ENCODE measurements around the gene CRHR1. TPM values are rescaled to one million over a fixed set of nuclear protein-coding genes. Genes with fewer than 3 reads are reported as not detected.
"Not testable (repeated sequence)": the region's sequence is repeated elsewhere in the genome, so short reads cannot be mapped to it uniquely, and the experiment has no call there.

Gene CRHR1
- total RNA-seq, 1 donor = under 0.01 TPM

- DNase-seq (ENCODE audit: low read depth in 2 of 3, low spot score in 2 of 3) = peak in 2 of 3 donors; percentile 26 to 63
Observed at GRCh38 chr17:45857977-45858708, 74.0 kb downstream of the CRHR1 start.

- DNase-seq (ENCODE audit: low read depth in 2 of 3, low spot score in 2 of 3) = no peak
Observed at GRCh38 chr17:45861165-45861564, 77.0 kb downstream of the CRHR1 start.

- DNase-seq (ENCODE audit: low read depth in 2 of 3, low spot score in 2 of 3) = not testable (repeated sequence)
Observed at GRCh38 chr17:45862127-45862526, 78.0 kb downstream of the CRHR1 start.

- DNase-seq (ENCODE audit: low read depth in 2 of 3, low spot score in 2 of 3) = no peak
Observed at GRCh38 chr17:45863857-45864654, 79.9 kb downstream of the CRHR1 start.

- no peak for DNase-seq (ENCODE audit: low read depth in 2 of 3, low spot score in 2 of 3)
Observed at GRCh38 chr17:45867171-45867570, 83.1 kb downstream of the CRHR1 start.

- no peak for DNase-seq (ENCODE audit: low read depth in 2 of 3, low spot score in 2 of 3)
Observed at GRCh38 chr17:45867702-45868101, 83.6 kb downstream of the CRHR1 start.

- no peak for DNase-seq (ENCODE audit: low read depth in 2 of 3, low spot score in 2 of 3)
Observed at GRCh38 chr17:45868276-45868675, 84.2 kb downstream of the CRHR1 start.

- DNase-seq (ENCODE audit: low read depth in 2 of 3, low spot score in 2 of 3) = no peak
Observed at GRCh38 chr17:45869676-45870341, 85.7 kb downstream of the CRHR1 start.

- no peak for DNase-seq (ENCODE audit: low read depth in 2 of 3, low spot score in 2 of 3)
Observed at GRCh38 chr17:45870342-45870974, 86.3 kb downstream of the CRHR1 start.

GRCh38 chr17:45871718-45872117, 87.6 kb downstream of the CRHR1 start:
- no peak for DNase-seq (ENCODE audit: low read depth in 2 of 3, low spot score in 2 of 3)

- DNase-seq (ENCODE audit: low read depth in 2 of 3, low spot score in 2 of 3) = peak in 1 of 3 donors; percentile 50
Observed at GRCh38 chr17:45873728-45874127, 89.6 kb downstream of the CRHR1 start.

- no peak for DNase-seq (ENCODE audit: low read depth in 2 of 3, low spot score in 2 of 3)
Observed at GRCh38 chr17:45874151-45874550, 90.0 kb downstream of the CRHR1 start.

GRCh38 chr17:45876539-45876938, 92.4 kb downstream of the CRHR1 start:
- DNase-seq (ENCODE audit: low read depth in 2 of 3, low spot score in 2 of 3) = no peak

- no peak for DNase-seq (ENCODE audit: low read depth in 2 of 3, low spot score in 2 of 3)
Observed at GRCh38 chr17:45877467-45877866, 93.3 kb downstream of the CRHR1 start.

- DNase-seq (ENCODE audit: low read depth in 2 of 3, low spot score in 2 of 3) = no peak
Observed at GRCh38 chr17:45883063-45883462, 98.9 kb downstream of the CRHR1 start.

Other genes with a start within 250 kb of the CRHR1 start
- not detected for gene SPPL2C, start 60.6 kb downstream of the CRHR1 start, total RNA-seq
- under 0.01 TPM for gene MAPT, start 110.2 kb downstream of the CRHR1 start, total RNA-seq
- not detected for gene STH, start 214.9 kb downstream of the CRHR1 start, total RNA-seq

Measured in hematopoietic multipotent progenitor cell (in vitro differentiated cells).